C4-2B (cell line): ENCODE data around the gene ASMTL.

Source experiments
- CTCF ChIP-seq: fragments of 450-650 bp; conservative IDR thresholded peaks from 2 replicates; pipeline ENCODE4 v1.5.1; 2017; ENCODE audit warnings: mild to moderate bottlenecking
- ZFX ChIP-seq: fragments of 450-650 bp; IDR thresholded peaks from 2 replicates; pipeline ENCODE4 v1.6.1; 2017

DNA sequence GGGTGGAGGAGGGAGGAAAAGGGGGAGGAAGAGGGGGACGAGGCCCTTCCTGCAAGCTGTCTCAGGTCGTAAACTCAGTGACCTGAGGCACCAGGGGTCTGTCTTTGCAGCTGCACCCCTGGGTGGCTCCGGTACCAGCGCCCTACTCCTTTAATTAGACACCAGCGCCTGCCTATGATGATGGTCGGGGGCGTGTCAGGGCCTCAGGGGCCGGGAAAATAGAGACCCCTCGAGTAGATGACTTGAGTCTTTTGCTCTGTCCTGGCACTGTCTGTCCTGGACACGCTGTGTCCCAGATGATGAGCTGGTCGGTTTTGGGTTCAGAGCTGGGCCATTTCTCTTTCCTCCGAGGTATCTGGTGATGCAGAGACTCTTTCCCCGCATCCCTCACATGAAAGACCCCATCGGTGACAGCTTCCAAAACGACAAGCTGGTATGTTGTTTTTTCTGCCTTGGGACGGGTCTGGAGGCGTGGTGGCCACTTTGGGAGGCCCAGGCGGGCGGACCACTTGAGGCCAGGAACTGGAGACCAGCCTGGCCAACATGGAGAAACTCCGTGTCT is 72.0 kb downstream of the ASMTL start:
- TF ChIP-seq CTCF (no peak), ZFX (no peak)
